Measurements from ENCODE around the gene MAN1C1. TPM values are rescaled to one million over a fixed set of nuclear protein-coding genes. Genes with fewer than 3 reads are reported as not detected.

The MAN1C1 gene
- total RNA-seq, 2 donors from 2014 or later = 11.0 to 14.8 TPM

GRCh38 chr1:25820247-25821111, 203.9 kb downstream of the MAN1C1 start:
- ATAC-seq (peak; percentile 60 to 62), DNase-seq (peak; percentile 62)
- intact Hi-C loops (cut with DNase I) = no loop called here

DNA sequence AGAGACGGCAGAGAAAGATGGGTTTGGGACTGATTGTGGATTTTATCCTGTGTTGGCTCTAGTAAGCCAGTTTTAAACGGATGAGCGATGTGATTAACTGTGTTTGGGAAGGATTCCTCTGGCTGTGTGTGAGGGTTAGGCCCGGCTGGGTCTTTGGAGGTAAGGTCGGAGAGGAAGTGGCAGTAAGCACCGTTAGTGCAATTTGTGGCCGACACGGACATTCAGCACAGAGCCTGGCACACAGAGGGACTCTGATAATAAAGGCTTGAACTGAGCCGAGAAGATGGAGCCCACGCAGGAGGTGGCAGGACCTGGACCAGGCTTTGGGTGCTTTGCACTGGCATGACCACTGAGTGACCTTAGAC, 204.5 kb downstream of the MAN1C1 start:
- ATAC-seq (no peak), DNase-seq (no peak)
- intact Hi-C loops (cut with DNase I) = no loop called here

- ATAC-seq = peak in 1 of 2 donors; percentile 14
- intact Hi-C loops (cut with DNase I) = no loop called here
- peak; percentile 65 for DNase-seq
Measured at GRCh38 chr1:25821630-25822091, 205.1 kb downstream of the MAN1C1 start.

DNA sequence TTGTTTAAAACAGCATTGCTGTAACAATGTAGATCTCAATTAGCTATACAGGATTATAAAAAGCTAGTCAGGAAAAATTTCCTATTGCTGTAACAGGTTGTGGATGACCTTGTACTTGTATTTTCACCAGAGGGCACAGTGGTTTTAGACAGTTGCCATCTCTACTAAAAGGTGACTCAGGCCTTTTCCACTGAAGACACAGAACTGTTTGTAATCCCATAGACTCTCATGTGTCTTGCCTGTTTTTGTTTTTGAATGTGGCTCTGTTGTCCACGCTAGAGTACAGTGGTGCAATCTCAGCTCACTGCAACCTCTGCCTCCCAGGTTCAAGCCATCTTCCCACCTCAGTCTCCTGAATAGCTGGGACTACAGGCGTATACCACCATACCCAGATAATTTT, 209.0 kb downstream of the MAN1C1 start:
- DNase-seq (no peak), ATAC-seq (no peak)
- intact Hi-C loops (cut with DNase I) = no loop called here

GRCh38 chr1:25826571-25826970, 210.0 kb downstream of the MAN1C1 start:
- intact Hi-C loops (cut with DNase I) = no loop called here
- ATAC-seq = no peak
- DNase-seq = no peak

DNA sequence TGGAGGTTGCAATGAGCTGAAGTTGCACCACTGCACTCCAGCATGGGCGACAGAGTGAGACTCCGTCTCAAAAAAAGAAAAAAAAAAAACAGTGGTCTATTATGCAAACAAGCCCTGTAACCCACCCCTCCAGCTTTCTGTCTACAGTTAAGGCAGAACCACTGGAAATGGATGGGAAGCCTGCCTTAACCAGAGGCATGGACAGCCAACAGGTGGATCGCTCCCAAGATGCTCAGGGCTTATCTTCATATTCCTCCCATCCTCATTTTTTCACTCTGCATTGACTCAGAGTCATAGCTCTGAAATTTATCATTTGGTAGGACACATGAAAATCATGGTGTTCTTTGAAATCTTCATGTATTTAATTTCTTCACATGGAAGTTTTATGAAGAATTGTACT, 211.9 kb downstream of the MAN1C1 start:
- DNase-seq (no peak), ATAC-seq (no peak)
- intact Hi-C loops (cut with DNase I) = no loop called here

GRCh38 chr1:25829046-25829445, 212.5 kb downstream of the MAN1C1 start:
- ATAC-seq (no peak), DNase-seq (no peak)
- intact Hi-C loops (cut with DNase I) = no loop called here

- ATAC-seq (no peak), DNase-seq (no peak)
- intact Hi-C loops (cut with DNase I) = no loop called here
Measured at GRCh38 chr1:25831569-25832196, 215.1 kb downstream of the MAN1C1 start.

- no peak for DNase-seq
- no peak for ATAC-seq
- intact Hi-C loops (cut with DNase I) = no loop called here
Measured at GRCh38 chr1:25832336-25833037, 215.9 kb downstream of the MAN1C1 start.

- DNase-seq (no peak), ATAC-seq (no peak)
- intact Hi-C loops (cut with DNase I) = no loop called here
Measured at GRCh38 chr1:25833158-25833557, 216.6 kb downstream of the MAN1C1 start.

Other genes with a start within 250 kb of the MAN1C1 start
- gene RHCE, start 196.0 kb upstream of the MAN1C1 start, total RNA-seq = under 1 TPM; 0.65 to 0.71 TPM
- gene MACO1, start 185.9 kb upstream of the MAN1C1 start, total RNA-seq = 10 to 100 TPM; 15.1 to 16.4 TPM
- gene LDLRAP1, start 73.2 kb upstream of the MAN1C1 start, total RNA-seq = 10 to 100 TPM in 1 of 2 donors, 1 to 10 TPM in 1; 9.5 to 10.3 TPM
- 10 to 100 TPM; 43.9 to 50.7 TPM for gene SELENON, start 183.4 kb downstream of the MAN1C1 start, total RNA-seq
- 100 to 1,000 TPM; 126 to 139 TPM for gene MTFR1L, start 203.2 kb downstream of the MAN1C1 start, total RNA-seq
- gene AUNIP, start 242.7 kb downstream of the MAN1C1 start, total RNA-seq = under 1 TPM in 1 of 2 donors, not detected in 1; 0.53 TPM

Measured in left cardiac atrium (tissue), 4 donors.